Psoas muscle (tissue), 8 donors: ENCODE measurements around the gene C2CD2. TPM values are rescaled to one million over a fixed set of nuclear protein-coding genes. Genes with fewer than 3 reads are reported as not detected.

Experiments
- ATAC-seq, 4 donors: fragments of 200-7000 bp; cut with Tn5 transposase; one replicate each; pipeline ENCODE4 v1.9.1; 2020; ENCODE audit warnings: moderate library complexity in 3 of 4, mild to moderate bottlenecking in 2 of 4
- DNase-seq, 2 donors: peaks; one replicate each; pipeline ENCODE4 v3.0.0-alpha.2; 2020
- H3K27ac ChIP-seq: fragments of 200-600 bp; one replicate; pipeline ENCODE4 v1.8.0; 2022
- H3K27me3 ChIP-seq, 3 donors: fragments of 200-600 bp in 1 of 3; one replicate each; pipeline versions ENCODE4 v1.6.1 to v1.8.0; 2013 to 2022; ENCODE audit warnings: low read length in 2 of 3, mild to moderate bottlenecking in 2 of 3, moderate library complexity in 1 of 3; ENCODE audit not compliant: insufficient read depth in 3 of 3
- H3K36me3 ChIP-seq, 2 donors: fragments of 200-600 bp in 1 of 2; one replicate each; pipeline versions ENCODE4 v1.6.1 to v1.8.0; 2013 to 2022; ENCODE audit warnings: low read depth in 1 of 2, mild to moderate bottlenecking in 1 of 2, moderate library complexity in 1 of 2; ENCODE audit not compliant: insufficient read depth in 1 of 2
- H3K4me1 ChIP-seq: fragments of 200-600 bp; one replicate; pipeline ENCODE4 v1.8.0; 2022
- H3K4me3 ChIP-seq: fragments of 200-600 bp; one replicate; pipeline ENCODE4 v1.8.0; 2022; ENCODE audit warnings: mild to moderate bottlenecking
- H3K9me3 ChIP-seq: fragments of 200-600 bp; one replicate; pipeline ENCODE4 v1.8.0; 2022
- CTCF ChIP-seq: fragments of 200-600 bp; IDR thresholded peaks from one replicate; pipeline ENCODE4 v1.8.0; 2022; ENCODE audit warnings: antibody characterized with exemption
- WGBS, 3 donors: extraction: QIAGEN DNeasy Blood & Tissue Kit; methylation state at CpG; one replicate each; pipeline versions ENCODE4 v1.1.6 to v1.1.7; 2013; 5-methylcytosine and 5-hydroxymethylcytosine counted together
- intact Hi-C, 2 donors: fragments of 100-400 bp; cut with DNase I; formaldehyde crosslinking; loops; one replicate each; pipeline versions ENCODE4 v1.11.0 to v1.14.2; 2022
- polyA plus RNA-seq, 3 donors: library from polyadenylated mRNA; stranded (reverse); fragments of 200-250 nt; gene quantifications; one replicate each; pipeline ENCODE4 v1.2.3, GENCODE V29; 2013
- total RNA-seq, 4 donors: library from RNA; stranded (reverse); fragmentation: NEBNext Ultra II Directional in 2 of 4; extraction: Animal tissue kit (Norgen Biotek cat#: 25700) in 2 of 4; gene quantifications; one replicate each; pipeline versions ENCODE4 v1.2.1 to v1.2.4, GENCODE V29; 2021 to 2023
- donor health status: healthy with polysubstance abuse.
- donor health status: DM: no; HTN: no; CAD: no; lungs with moderate emphysema.
- donor health status: Bipolar disorder and iron deficiency.
- donor health status: healthy.
- donor health status: DM: yes; HTN: yes; CAD: no.
- donor health status: DM: no; HTN: no; CAD: no.
- donor health status: DM: no; HTN: no; CAD: no.
- donor health status: DM: yes; HTN: yes; CAD: no.

C2CD2 gene
- total and polyA plus RNA-seq, 7 donors = 1.6 to 6.6 (median 3.2) TPM

DNA sequence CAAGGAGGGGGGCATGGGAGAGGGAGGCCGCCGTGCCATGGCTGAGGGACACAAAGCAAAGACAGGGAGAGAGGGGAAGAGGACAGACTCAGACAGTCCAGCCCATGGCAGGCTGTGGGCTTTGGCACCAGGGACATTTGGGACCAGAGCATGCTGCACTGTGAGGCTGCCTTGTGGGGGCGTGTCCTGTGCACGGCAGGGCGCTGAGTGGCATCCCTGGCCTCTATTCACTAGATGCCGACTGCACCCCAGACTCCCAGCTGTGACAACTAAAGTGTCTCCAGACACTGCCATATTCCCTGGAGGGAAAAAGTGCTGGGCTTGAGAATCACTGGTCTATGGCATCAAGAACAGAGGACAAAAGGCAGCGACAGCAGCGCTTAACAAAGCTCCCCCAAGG is 56.1 kb downstream of the C2CD2 start:
- intact Hi-C loops = no loop called here
- no peak for TF ChIP-seq CTCF
- Histone ChIP-seq H3K4me3 (no peak overlapping the region), H3K4me1 (no peaks in the 10 kb centered on the region), H3K9me3 (no peaks in the 10 kb centered on the region), H3K36me3 (peaks cover 0 to 21% of the 10 kb centered on the region in 2 donors), H3K27ac (no peak overlapping the region), H3K27me3 (no peaks in the 10 kb centered on the region)
- 83 to 93% (median 84%) methylated on average over 8 of the region's 8 CpGs for WGBS, 3 donors
- no peak for DNase-seq
- ATAC-seq = no peak

DNA sequence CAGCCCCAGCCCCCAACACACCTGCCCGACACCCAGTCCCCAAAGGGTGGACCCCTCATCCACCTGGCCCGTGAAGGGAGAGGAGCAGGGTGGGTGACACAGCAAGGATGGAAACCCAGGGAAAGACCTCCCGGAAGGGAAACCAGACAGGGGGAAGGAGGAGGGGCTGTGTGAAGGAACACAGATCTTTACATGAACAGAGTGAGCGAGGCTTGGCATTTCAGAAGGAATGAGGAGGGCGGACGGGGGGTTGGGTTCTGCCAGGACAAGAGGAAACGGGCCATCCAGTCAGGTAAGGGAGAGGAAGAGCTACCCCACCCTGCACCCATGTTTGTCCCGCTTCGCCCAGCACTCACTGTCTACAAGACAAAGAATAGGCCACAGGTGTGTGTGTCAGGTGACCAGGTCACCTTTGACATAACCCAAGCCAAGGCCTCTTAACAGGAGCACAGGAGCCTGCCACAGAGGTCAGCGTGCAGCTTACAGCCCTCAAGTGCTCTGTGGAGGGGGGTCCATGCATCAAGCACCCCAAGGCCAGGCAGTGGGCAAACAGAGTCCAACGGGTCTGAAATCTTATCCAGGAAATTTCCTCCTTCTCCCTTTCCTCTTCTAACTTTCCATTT is 56.7 kb downstream of the C2CD2 start:
- Histone ChIP-seq H3K4me1 (no peaks in the 10 kb centered on the region), H3K36me3 (peaks cover 0 to 17% of the 10 kb centered on the region in 2 donors), H3K27me3 (no peaks in the 10 kb centered on the region), H3K27ac (no peak overlapping the region), H3K4me3 (no peak overlapping the region), H3K9me3 (no peaks in the 10 kb centered on the region)
- intact Hi-C loops = no loop called here
- TF ChIP-seq CTCF = no peak
- ATAC-seq (no peak), DNase-seq (no peak)
- WGBS, 3 donors = 83 to 86% (median 84%) methylated on average over 11 of the region's 11 CpGs

DNA sequence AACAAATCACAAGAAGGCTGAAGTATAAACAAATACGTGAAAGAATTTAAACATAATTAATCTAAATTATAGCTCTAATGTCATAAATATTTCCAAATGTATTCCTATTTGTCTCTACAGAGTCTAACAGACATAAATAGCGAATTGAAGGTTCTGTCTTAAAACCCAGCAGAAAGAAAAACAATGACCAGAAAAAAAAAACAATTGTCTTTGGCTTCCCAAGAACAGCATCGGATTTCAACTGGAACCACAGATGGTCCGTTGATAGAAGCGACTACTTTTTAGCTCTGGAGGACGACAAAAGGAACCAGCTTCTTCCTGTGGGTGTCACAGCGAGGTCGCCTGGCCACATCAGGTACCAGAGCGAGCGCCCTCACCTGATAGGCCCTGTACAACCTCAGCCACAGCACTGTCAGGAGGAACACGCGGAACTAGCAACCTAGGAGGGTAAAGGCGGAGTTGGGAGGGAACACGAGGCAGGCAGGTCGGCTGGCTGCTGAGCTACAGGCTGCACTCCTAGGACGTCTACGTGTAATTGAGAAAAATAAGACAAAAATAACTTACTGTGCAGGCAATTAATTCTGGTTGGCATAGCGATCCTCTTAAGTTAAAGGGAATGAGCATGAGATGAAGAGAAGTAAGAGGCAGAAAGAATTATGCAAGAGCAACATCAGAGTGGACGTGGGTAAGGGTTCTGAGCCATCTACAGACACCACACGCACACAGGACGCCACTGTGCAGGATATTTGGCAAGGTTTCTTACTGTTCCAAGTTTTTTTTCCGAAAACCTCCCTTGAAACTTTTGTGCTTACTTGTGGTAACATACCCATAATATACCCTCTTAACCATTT is 58.0 kb downstream of the C2CD2 start:
- 69 to 79% (median 73%) methylated on average over 22 of the region's 22 CpGs for WGBS, 3 donors
- Histone ChIP-seq H3K27ac (no peak overlapping the region), H3K4me1 (no peaks in the 10 kb centered on the region), H3K9me3 (no peaks in the 10 kb centered on the region), H3K27me3 (no peaks in the 10 kb centered on the region), H3K4me3 (no peak overlapping the region), H3K36me3 (peaks cover 0 to 7% of the 10 kb centered on the region in 2 donors)
- ATAC-seq (no peak), DNase-seq (no peak)
- no peak for TF ChIP-seq CTCF
- intact Hi-C loops = no loop called here

- H3K9me3 ChIP-seq = no peaks in the 10 kb centered on the region
- H3K4me3 ChIP-seq = no peak overlapping the region
- H3K4me1 ChIP-seq = no peaks in the 10 kb centered on the region
- H3K27ac ChIP-seq = no peak overlapping the region
- WGBS, 3 donors = 86 to 92% (median 88%) methylated on average over 13 of the region's 13 CpGs
- peaks cover 0 to 7% of the 10 kb centered on the region in 2 donors for H3K36me3 ChIP-seq
- intact Hi-C loops = no loop called here
- ATAC-seq = no peak
- DNase-seq = no peak
- TF ChIP-seq CTCF = no peak
- H3K27me3 ChIP-seq = no peaks in the 10 kb centered on the region
Observed at GRCh38 chr21:41894922-41895557, 58.8 kb downstream of the C2CD2 start.
